GM12878 (cell line): Measurements from ENCODE around the gene PCDHA10. TPM values are rescaled to one million over a fixed set of nuclear protein-coding genes. Genes with fewer than 3 reads are reported as not detected.

Experiments used
- ATAC-seq: fragments of 200-7000 bp; cut with Tn5 transposase; 3 replicates; pipeline ENCODE4 v1.9.1; 2020; ENCODE audit warnings: mild to moderate bottlenecking, moderate library complexity
- BruUV-seq: library from RNA; stranded (reverse); fragments of 400-500 nt; replicated peaks from 2 replicates; lab custom pipeline; 2021; lab: Mats Ljungman, UMichigan
- CTCF ChIA-PET: fragments of 300-600 bp; sonication (Branson Sonifier 250); formaldehyde crosslinking; extraction: SDS; loops from one replicate; lab custom pipeline; 2021; ENCODE audit warnings: inconsistent platforms; lab: Yijun Ruan, JAX
- POLR2A ChIA-PET: fragments of 350-600 bp; formaldehyde crosslinking; extraction: SDS; loops from one replicate; lab custom pipeline; 2021; ENCODE audit warnings: inconsistent platforms; lab: Charles Lee
- RAD21 ChIA-PET: fragments of 300-600 bp; sonication (Branson Sonifier 250); formaldehyde crosslinking; loops from one replicate; lab custom pipeline; 2023; ENCODE audit warnings: antibody characterized with exemption; ENCODE audit not compliant: unreplicated experiment; lab: Charles Lee
- SMC1A ChIA-PET: fragments of 300-600 bp; sonication (Branson Sonifier 250); formaldehyde crosslinking; loops from one replicate; lab custom pipeline; 2023; ENCODE audit not compliant: unreplicated experiment, uncharacterized antibody; lab: Charles Lee
- DNase-seq: peaks from one replicate; pipeline ENCODE4 v3.0.0-alpha.2; 2011; ENCODE audit warnings: low read depth, low spot score
- FAIRE-seq: peaks from 3 replicates; lab custom pipeline; 2011; peaks lifted over from hg19 to GRCh38; lab: Jason Lieb, UNC
- H2AFZ ChIP-seq: 2 replicates; pipeline ENCODE4 v1.6.0; 2011; ENCODE audit warnings: low read depth, low read length, control low read depth; ENCODE audit not compliant: control insufficient read depth
- H3K27ac ChIP-seq: 2 replicates; pipeline ENCODE4 v1.5.1; 2011; ENCODE audit warnings: control low read depth; ENCODE audit not compliant: control insufficient read depth, insufficient read depth
- H3K27me3 ChIP-seq, 2 experiments: replicated peaks in 1 of 2; 2 replicates each; pipeline versions ENCODE4 v1.6.0 to v1.6.1; 2011; ENCODE audit warnings: low read length in 1 of 2; ENCODE audit not compliant: control insufficient read depth in 2 of 2, insufficient read depth in 2 of 2
- H3K36me3 ChIP-seq, 2 experiments: 2 replicates each; pipeline ENCODE4 v1.5.1; 2011; ENCODE audit warnings: low read length in 1 of 2; ENCODE audit not compliant: control insufficient read depth in 2 of 2, insufficient read depth in 2 of 2
- H3K4me1 ChIP-seq: 2 replicates; pipeline ENCODE4 v1.6.1; 2011; ENCODE audit warnings: mild to moderate bottlenecking, low read length, moderate library complexity, mixed read lengths; ENCODE audit not compliant: control insufficient read depth, insufficient read depth
- H3K4me2 ChIP-seq: 2 replicates; pipeline ENCODE4 v1.6.0; 2011; ENCODE audit warnings: control low read depth; ENCODE audit not compliant: control insufficient read depth, insufficient read depth
- H3K4me3 ChIP-seq: fragments of 200-600 bp; sonication (generic); 2 replicates; pipeline ENCODE4 v1.5.1; 2016
- H3K79me2 ChIP-seq: 2 replicates; pipeline ENCODE4 v1.6.0; 2011; ENCODE audit warnings: low read length; ENCODE audit not compliant: control insufficient read depth, insufficient read depth
- H3K9ac ChIP-seq: 2 replicates; pipeline ENCODE4 v1.8.0; 2011; ENCODE audit warnings: low read length, control low read depth, mixed read lengths; ENCODE audit not compliant: control insufficient read depth, insufficient read depth
- H3K9me3 ChIP-seq: replicated peaks from 3 replicates; pipeline ENCODE4 v1.5.1; 2011; ENCODE audit warnings: mild to moderate bottlenecking, low read length; ENCODE audit not compliant: control insufficient read depth, insufficient read depth
- H4K20me1 ChIP-seq: 2 replicates; pipeline ENCODE4 v1.6.0; 2011; ENCODE audit not compliant: control insufficient read depth, insufficient read depth
- HDAC6 ChIP-seq: fragments of 200-600 bp; sonication (generic); IDR thresholded peaks from one replicate; pipeline ENCODE4 v1.8.0; 2017; ENCODE audit warnings: antibody characterized with exemption; ENCODE audit not compliant: unreplicated experiment
- SKIL ChIP-seq: fragments of 450-650 bp; IDR thresholded peaks from 2 replicates; pipeline ENCODE4 v1.6.1; 2017; ENCODE audit warnings: mild to moderate bottlenecking, low read depth, inconsistent platforms; ENCODE audit not compliant: poor library complexity, severe bottlenecking
- ZBTB4 ChIP-seq: fragments of 450-650 bp; formaldehyde crosslinking; IDR thresholded peaks from 2 replicates; pipeline ENCODE4 v1.4.0; 2022; ENCODE audit warnings: mild to moderate bottlenecking, moderate library complexity
- WGBS: methylation state at CpG from one replicate; pipeline ENCODE4 v1.1.6; 2016; ENCODE audit warnings: low lambda C conversion rate; ENCODE audit not compliant: insufficient replicate concordance, insufficient coverage; ENCODE audit errors: missing lambda C conversion rate; 5-methylcytosine and 5-hydroxymethylcytosine counted together
- in situ Hi-C: fragments of 300-500 bp; cut with MboI; formaldehyde crosslinking; loops from 9 replicates; pipeline ENCODE4 v1.14.3; 2018; ENCODE audit warnings: mixed read lengths
- intact Hi-C: fragments of 100-400 bp; cut with micrococcal nuclease; formaldehyde crosslinking; loops from one replicate; pipeline ENCODE4 v1.14.2; 2022; ENCODE audit not compliant: unreplicated experiment
- polyA plus RNA-seq, 11 experiments: library from polyadenylated mRNA; depleted of rRNA in 4 of 11; unstranded in 6 of 11; stranded (reverse) in 5 of 11; fragments of >200 nt; fragmentation: Nextera tagmentation in 4 of 11; fragmentation: Illumina TruSeq in 1 of 11; extraction: Ambion mirVana in 4 of 11; extraction: Trizol in 1 of 11; gene quantifications; 1 replicate in 1 of 11; 2 replicates in 10 of 11; pipeline versions ENCODE4 v1.2.1 to v1.2.3, GENCODE V29; 2011 to 2016; ENCODE audit warnings: inconsistent platforms in 2 of 11, missing spikeins in 2 of 11, low read depth in 1 of 11
- total RNA-seq, 4 experiments: library from RNA; depleted of rRNA in 3 of 4; stranded (reverse); fragments of >200 nt in 3 of 4; fragmentation: Illumina TruSeq in 1 of 4; extraction: Trizol in 1 of 4; gene quantifications; 2 replicates each; pipeline versions ENCODE4 v1.2.1 to v1.2.3, GENCODE V29; 2013 to 2021

PCDHA10 gene
- total and polyA plus RNA-seq, 10 of the 15 experiments (the other 5 are each of a cell fraction or from before 2014, with no cell fraction given), result 0.01 to 0.06 (median 0.03) TPM; not detected in 5

- TF ChIP-seq HDAC6 (no peak), SKIL (no peak)
Observed at GRCh38 chr5:140877262-140877581, 21.5 kb downstream of the PCDHA10 start (continued).

DNA sequence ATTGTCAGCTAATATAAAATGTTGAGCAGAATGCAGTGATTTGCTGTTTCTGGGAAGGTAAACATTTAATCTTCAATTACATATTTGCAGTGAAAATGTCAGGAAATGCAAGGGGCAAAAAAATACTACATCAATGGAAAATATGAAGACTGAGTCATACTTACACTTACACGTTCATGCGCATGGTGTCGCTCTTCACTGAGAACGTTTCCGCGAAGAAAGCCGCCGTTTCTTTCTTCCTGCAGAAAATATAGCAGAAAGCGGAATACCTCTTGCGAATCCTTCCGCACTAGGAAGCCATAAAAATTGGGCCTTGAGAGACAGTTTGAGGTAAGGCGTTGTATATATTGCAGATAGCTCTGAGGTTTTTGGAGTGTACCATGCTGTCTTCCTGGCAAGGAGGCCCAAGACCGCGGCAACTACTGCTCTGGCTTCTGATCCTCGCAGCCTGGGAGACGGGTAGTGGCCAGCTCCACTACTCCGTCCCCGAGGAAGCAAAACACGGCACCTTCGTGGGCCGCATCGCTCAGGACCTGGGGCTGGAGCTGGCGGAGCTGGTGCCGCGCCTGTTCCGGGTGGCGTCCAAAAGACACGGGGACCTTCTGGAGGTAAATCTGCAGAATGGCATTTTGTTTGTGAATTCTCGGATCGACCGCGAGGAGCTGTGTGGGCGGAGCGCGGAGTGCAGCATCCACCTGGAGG lies 26.3 kb downstream of the PCDHA10 start, which contains the start of gene PCDHA13:
Gene PCDHA13, plus strand, starts transcription at position 236 of the 702 bp plus-strand sequence. Its CDS starts 145 bp downstream, at position 381.
- Histone ChIP-seq H2AFZ (no peak within 1 kb of the TSS), H3K4me3 (no peak within 1 kb of the TSS), H3K4me2 (no peak within 1 kb of the TSS), H4K20me1 (no peaks in the 10 kb centered on the region), H3K9me3 (peaks cover 2% of the 10 kb centered on the region; the same call in 1 of the 3 replicates), H3K79me2 (no peaks in the 10 kb centered on the region), H3K9ac (no peak within 1 kb of the TSS), H3K27me3 (no peaks in the 10 kb centered on the region), H3K4me1 (no peaks in the 10 kb centered on the region), H3K36me3 (no peaks in the 10 kb centered on the region), H3K27ac (no peak within 1 kb of the TSS)
- no peak for TF ChIP-seq ZBTB4
- ChIA-PET RAD21 (no interaction called here), CTCF (interaction anchor here (1.3 kb wide), 1 partner anchor 12 kb away, joined by 4 read pairs; no protein-coding TSS in a partner anchor), SMC1A (no interaction called here), POLR2A (no interaction called here)
- FAIRE-seq (no peak), ATAC-seq (no peak), DNase-seq (no peak)
- no TSS peak for BruUV-seq
- in situ Hi-C loops, result no loop called here
- intact Hi-C loops, result no loop called here
- WGBS, result 72% methylated on average over 35 of the region's 35 CpGs
